ENCODE data around the gene EIF2AK2.

DNA sequence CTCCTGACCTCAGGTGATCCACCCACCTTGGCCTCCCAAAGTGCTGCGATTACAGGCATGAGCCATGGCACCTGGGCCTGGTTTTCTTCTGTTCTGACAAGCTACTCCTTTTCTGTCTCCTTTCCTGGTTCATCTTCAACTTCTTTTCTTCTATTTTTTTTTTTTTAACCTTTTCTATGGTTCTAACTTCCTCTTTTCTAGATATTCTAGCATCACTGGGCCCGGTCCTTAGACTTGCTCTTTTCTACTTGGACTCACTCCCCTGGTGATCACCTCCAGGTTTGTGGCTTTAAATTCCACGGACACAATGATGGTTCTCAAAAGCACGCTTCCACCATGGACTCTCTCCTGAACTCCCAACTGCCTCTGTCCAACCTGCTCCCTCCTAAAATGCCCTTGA, 2.0 kb downstream of the EIF2AK2 start:
- TF ChIP-seq ZFX (IDR thresholded peaks at IDR 0.05; ENCODE audit: borderline replicate concordance) = no peak
- TF ChIP-seq, protein P1, sequence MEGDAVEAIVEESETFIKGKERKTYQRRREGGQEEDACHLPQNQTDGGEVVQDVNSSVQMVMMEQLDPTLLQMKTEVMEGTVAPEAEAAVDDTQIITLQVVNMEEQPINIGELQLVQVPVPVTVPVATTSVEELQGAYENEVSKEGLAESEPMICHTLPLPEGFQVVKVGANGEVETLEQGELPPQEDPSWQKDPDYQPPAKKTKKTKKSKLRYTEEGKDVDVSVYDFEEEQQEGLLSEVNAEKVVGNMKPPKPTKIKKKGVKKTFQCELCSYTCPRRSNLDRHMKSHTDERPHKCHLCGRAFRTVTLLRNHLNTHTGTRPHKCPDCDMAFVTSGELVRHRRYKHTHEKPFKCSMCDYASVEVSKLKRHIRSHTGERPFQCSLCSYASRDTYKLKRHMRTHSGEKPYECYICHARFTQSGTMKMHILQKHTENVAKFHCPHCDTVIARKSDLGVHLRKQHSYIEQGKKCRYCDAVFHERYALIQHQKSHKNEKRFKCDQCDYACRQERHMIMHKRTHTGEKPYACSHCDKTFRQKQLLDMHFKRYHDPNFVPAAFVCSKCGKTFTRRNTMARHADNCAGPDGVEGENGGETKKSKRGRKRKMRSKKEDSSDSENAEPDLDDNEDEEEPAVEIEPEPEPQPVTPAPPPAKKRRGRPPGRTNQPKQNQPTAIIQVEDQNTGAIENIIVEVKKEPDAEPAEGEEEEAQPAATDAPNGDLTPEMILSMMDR (IDR thresholded peaks at IDR 0.05) = no peak

All from 22Rv1 (cell line).